Stimulated activated CD4-positive, alpha-beta T cell treated with anti-CD3 and anti-CD28 coated beads, Interleukin-15, amount 100 ng/mL, for 1 hour (primary cell): Measurements from ENCODE around the gene CYTH3.
"Not testable (repeated sequence)": the region's sequence is repeated elsewhere in the genome, so short reads cannot be mapped to it uniquely, and the experiment has no call there.

Experiments used
- DNase-seq, 2 donors: peaks; one replicate each; pipeline ENCODE4 v3.0.0-alpha.2; 2020; ENCODE audit warnings: low read depth in 1 of 2, low spot score in 1 of 2

The CYTH3 gene, protein sequence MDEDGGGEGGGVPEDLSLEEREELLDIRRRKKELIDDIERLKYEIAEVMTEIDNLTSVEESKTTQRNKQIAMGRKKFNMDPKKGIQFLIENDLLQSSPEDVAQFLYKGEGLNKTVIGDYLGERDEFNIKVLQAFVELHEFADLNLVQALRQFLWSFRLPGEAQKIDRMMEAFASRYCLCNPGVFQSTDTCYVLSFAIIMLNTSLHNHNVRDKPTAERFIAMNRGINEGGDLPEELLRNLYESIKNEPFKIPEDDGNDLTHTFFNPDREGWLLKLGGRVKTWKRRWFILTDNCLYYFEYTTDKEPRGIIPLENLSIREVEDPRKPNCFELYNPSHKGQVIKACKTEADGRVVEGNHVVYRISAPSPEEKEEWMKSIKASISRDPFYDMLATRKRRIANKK

GRCh38 chr7:6272481-6273323, at the start of gene CYTH3:
Gene CYTH3 (minus strand): TSS chr7:6272624. CDS start chr7:6272507, 117 bp downstream.
- peak; percentile 66 to 77 for DNase-seq

DNA sequence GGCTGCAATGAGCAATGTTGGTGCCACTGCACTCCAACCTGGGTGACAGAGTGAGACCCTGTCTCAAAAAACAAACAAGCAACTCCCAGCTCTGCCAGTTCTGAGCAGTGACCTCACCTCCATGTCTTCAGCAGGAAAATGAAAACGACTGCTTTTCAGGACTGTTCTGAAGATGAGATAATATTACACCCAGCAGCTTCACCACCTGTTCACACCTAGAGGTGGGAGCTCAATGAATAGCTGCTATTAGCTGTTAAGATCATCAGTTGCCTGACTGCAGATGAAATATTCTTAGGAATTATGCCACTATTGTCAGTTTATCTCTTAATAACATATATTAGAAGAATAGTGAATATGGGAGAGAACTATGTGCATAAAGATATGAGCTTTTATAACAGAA, 48.4 kb upstream of the CYTH3 start:
- DNase-seq = no peak

- DNase-seq = no peak
Observed at GRCh38 chr7:6317797-6318438, 45.5 kb upstream of the CYTH3 start.

- DNase-seq = no peak
Observed at GRCh38 chr7:6316226-6316625, 43.8 kb upstream of the CYTH3 start.

DNA sequence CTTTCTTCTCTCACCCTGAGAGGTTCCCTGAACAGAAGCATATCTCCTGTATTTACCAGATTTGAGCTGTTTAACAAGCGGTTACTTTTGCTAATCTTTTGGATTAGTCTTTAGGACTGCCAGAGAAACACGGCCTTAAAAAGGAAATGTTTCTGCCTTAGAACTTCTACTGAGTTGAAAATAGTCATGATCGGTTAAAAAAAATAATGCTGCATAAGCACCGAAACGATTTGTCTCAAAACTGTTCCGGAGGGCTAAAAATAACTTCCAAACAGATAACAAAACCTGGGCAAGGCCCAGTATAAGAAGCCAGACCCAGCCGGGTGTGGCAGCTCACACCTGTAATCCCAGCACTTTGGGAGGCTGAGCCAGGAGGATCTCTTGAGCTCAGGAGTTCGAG, 43.3 kb upstream of the CYTH3 start:
- no peak for DNase-seq

- no peak for DNase-seq
Observed at GRCh38 chr7:6310271-6310993, 38.0 kb upstream of the CYTH3 start.

- no peak for DNase-seq
Observed at GRCh38 chr7:6307762-6308161, 35.3 kb upstream of the CYTH3 start.

DNA sequence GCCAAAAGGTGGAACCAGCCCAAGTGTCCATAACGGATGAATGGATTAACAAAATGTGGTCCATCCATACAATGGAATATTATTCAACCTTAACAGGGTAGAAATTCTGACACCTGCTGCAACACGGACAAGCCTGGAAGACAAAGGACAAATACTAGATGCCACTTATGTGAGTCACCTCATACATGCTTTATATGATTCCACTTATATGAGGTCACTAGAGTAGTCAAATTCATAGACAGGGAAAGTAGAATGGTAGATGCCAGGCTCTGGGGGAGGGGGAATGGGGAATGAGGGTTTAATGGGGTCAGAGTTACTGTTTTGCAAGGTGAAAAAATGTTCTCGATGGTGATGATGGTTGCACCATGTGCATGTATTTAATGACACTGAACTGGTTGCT, 34.0 kb upstream of the CYTH3 start:
- no peak for DNase-seq

DNA sequence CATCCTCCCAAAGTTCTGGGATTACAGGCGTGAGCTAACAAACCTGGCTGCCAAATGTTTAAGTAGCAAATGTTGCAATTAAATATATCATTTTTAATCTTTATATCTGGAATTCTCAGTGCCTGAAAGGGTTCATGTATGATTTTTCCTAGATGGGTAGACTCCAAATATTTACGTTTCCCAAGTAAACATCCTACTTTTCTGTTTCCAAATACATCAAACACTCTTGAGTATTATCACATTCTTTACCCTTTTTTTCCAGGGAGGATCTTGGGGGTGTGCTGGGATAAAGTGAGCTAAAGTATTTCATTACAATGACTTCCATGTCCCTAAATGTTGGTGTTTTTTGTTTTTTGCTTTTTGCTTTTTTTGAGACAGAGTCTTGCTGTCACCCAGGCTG, 32.9 kb upstream of the CYTH3 start:
- DNase-seq = no peak

- not testable (repeated sequence) for DNase-seq
Observed at GRCh38 chr7:6301446-6301845, 29.0 kb upstream of the CYTH3 start.

DNA sequence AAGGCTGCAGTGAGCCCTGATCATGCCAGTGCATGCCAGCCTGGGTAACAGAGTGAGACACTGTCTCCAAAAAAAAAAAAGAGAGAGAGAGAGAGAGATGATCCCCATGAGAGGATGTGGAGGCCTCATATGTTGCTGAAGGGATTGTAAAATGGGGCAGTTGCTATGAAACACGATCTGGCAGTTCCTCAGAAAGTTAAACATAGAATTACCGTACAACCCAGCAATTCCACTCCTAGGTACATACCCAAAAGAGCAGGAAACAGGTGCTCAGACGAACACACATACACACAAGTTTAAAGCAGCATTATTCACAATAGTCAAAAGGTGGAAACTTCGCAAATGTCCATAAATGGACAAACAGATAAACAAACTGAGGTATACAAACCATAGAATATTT, 27.4 kb upstream of the CYTH3 start:
- no peak for DNase-seq

DNA sequence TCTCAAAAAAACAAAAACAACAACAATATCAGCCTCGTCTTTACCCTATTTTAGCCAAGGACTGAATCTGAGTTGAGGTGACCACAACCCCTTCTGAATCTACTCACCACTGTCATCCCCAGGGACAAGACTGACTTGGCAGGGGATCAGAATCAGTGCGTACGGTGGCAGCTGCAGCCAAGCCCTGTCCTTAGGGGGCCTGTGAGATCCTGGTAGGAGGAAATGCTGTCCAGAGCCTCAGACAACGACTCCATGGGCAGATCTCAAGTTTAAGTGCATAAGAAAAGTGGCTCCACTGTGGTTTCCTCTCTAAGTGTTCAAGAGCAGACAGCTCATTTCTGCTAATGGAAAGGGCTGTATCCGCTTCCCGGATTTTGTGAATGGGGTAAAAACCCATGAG, 22.4 kb upstream of the CYTH3 start:
- DNase-seq = no peak

- DNase-seq = no peak
Observed at GRCh38 chr7:6293202-6293601, 20.8 kb upstream of the CYTH3 start.

GRCh38 chr7:6291941-6292340, 19.5 kb upstream of the CYTH3 start:
- not testable (repeated sequence) for DNase-seq

- DNase-seq = no peak
Observed at GRCh38 chr7:6291531-6291930, 19.1 kb upstream of the CYTH3 start.

- DNase-seq = no peak
Observed at GRCh38 chr7:6290319-6290741, 17.9 kb upstream of the CYTH3 start.

GRCh38 chr7:6288270-6288860, 15.9 kb upstream of the CYTH3 start:
- DNase-seq = no peak

DNA sequence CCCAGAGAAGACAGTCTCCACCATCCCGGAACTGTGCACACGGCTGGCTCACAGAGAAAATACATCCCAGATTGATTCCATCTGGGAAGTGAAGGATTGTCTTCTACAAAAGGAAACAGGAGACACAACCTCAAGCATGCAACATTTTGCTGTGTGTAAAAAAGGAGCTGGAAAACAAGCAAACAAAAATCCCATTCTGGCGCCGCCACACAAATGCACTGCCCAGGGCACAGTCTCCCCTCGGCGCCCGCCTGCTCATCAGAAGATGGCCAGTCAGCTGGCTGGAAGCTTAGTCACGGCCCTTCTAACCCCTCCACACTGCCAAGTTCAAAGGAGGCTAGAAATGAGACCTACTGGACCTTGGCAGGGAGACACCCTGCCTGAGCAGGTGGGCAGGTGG, 14.1 kb upstream of the CYTH3 start:
- no peak for DNase-seq

- no peak for DNase-seq
Observed at GRCh38 chr7:6284461-6285360, 12.3 kb upstream of the CYTH3 start.

DNA sequence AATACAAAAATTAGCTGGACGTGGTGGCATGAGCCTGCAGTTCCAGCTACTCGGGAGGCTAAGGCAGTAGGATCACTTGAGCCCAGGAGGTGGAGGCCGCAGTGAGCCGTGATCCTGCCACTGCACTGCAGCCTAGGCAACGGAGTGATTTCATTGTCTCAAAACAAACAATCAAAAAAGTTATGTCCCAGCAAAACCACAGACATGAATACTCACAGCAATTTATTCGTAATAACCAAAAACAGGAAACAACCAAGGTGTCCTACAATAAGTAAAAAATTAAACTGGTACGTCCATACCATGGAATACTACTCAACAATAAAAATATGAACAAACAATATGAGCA, 11.6 kb upstream of the CYTH3 start:
- no peak for DNase-seq
